ENCODE data around the gene HEXA. TPM values are rescaled to one million over a fixed set of nuclear protein-coding genes. Genes with fewer than 3 reads are reported as not detected.

HEXA gene
- total and polyA plus RNA-seq, 2 of the 8 experiments (the other 6 are each of a cell fraction or from before 2014, with no cell fraction given) = 52.5 to 73.7 TPM

DNA sequence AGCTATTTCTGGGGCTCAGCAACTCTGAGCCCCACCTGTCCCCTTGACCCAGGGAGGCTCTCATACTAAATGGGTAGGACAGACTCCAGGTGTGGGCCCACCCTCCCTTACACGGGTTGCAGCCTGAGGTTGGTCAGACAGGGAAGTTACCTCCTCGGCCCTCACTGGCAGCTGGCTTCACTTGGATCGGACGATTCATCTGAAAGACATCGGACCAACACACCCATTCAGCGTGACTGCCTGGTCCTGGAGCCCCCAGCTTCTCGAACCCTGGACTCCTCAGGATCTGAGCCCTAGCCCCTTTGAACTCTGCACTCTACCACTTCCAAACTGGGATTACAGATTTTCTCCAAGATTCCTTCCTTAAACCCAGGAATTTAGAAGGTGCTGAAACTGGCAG lies 71.2 kb downstream of the HEXA start:
- 76% methylated on average over 7 of the region's 7 CpGs; no CpG with 5 or more reads in 1 of the 2 experiments for WGBS, 2 experiments (ENCODE audit: extremely low coverage in 1 of 2, insufficient coverage in 1 of 2, insufficient read length in 1 of 2, insufficient replicate concordance in 2 of 2, low coverage in 1 of 2, low lambda C conversion rate in 2 of 2, missing lambda C conversion rate in 1 of 2)
- Histone ChIP-seq H2BK20ac (ENCODE audit: low read length) (no peak overlapping the region), H3K27me3 (replicated peaks in 1 of 4; ENCODE audit: control insufficient read depth in 3 of 4, extremely low read depth in 1 of 4, insufficient read depth in 3 of 4, low read length in 3 of 4) (peaks cover 0 to 1% (median 0%) of the 10 kb centered on the region in 4 experiments; a peak in 3 of 7 replicates), H3K4me1 (replicated peaks in 1 of 4; ENCODE audit: control insufficient read depth in 3 of 4, insufficient read depth in 4 of 4, low read length in 3 of 4) (no peaks in the 10 kb centered on the region), H3K79me2 (ENCODE audit: control insufficient read depth in 1 of 2, insufficient read depth in 2 of 2, low read length in 2 of 2) (no peaks in the 10 kb centered on the region), H3K23ac (ENCODE audit: insufficient read length) (no peak overlapping the region), H3K4me3 (ENCODE audit: extremely low read depth in 1 of 4, insufficient read depth in 2 of 4, low read depth in 3 of 4, low read length in 4 of 4) (no peak overlapping the region), H3K36me3 (ENCODE audit: control insufficient read depth in 2 of 4, insufficient read depth in 4 of 4, low read length in 3 of 4) (no peaks in the 10 kb centered on the region), H3K79me1 (ENCODE audit: low read depth, low read length) (no peaks in the 10 kb centered on the region), H4K91ac (replicated peaks; ENCODE audit: insufficient read length, low read length) (no peak overlapping the region), H2BK15ac (ENCODE audit: low read length) (no peak overlapping the region), H4K8ac (ENCODE audit: extremely low read depth, insufficient read depth, low read length) (peak overlapping the region; percentile 39; the same call in 1 of the 2 replicates), H3K9ac (replicated peaks in 1 of 4; ENCODE audit: extremely low read depth in 1 of 4, low read depth in 3 of 4, low read length in 3 of 4) (no peak overlapping the region), H3K23me2 (ENCODE audit: low read depth, low read length) (no peaks in the 10 kb centered on the region), H3K9me3 (ENCODE audit: insufficient read depth in 2 of 2, low read depth in 1 of 2, low read length in 1 of 2) (no peaks in the 10 kb centered on the region), H3K4me2 (ENCODE audit: insufficient read depth in 1 of 2, low read depth in 2 of 2, low read length in 2 of 2) (no peak overlapping the region), H3K27ac (ENCODE audit: low read depth, low read length) (no peak overlapping the region), H2AFZ (ENCODE audit: low read length) (no peak overlapping the region), H4K5ac (ENCODE audit: insufficient read length, low read depth, low read length) (no peak overlapping the region), H2AK5ac (ENCODE audit: low read depth, low read length) (no peak overlapping the region), H3K56ac (replicated peaks; ENCODE audit: insufficient read length, low read depth, low read length) (no peak overlapping the region), H4K20me1 (replicated peaks in 1 of 2; ENCODE audit: control insufficient read depth in 1 of 2, insufficient read depth in 2 of 2, low read length in 2 of 2) (peaks cover 0 to 4% of the 10 kb centered on the region in 2 experiments), H2BK12ac (ENCODE audit: low read depth, low read length) (no peak overlapping the region), H2BK5ac (ENCODE audit: low read depth, low read length) (no peak overlapping the region), H2BK120ac (replicated peaks; ENCODE audit: low read depth, low read length) (no peak overlapping the region), H3K18ac (ENCODE audit: extremely low read depth, low read length) (no peak overlapping the region), H3K14ac (ENCODE audit: insufficient read length) (no peak overlapping the region), H3K4ac (replicated peaks; ENCODE audit: insufficient read length, low read depth, low read length) (no peak overlapping the region)
- DNase-seq (ENCODE audit: low read depth in 1 of 2, low spot score in 2 of 2) (no peak), FAIRE-seq (no peak)
- TF ChIP-seq SIX5 (IDR thresholded peaks at IDR 0.05; ENCODE audit: low read depth, low read length) = no peak
- no peak for TF ChIP-seq MAFK (IDR thresholded peaks at IDR 0.05; ENCODE audit: low read depth, low read length)
- TF ChIP-seq EGR1 (IDR thresholded peaks at IDR 0.05; ENCODE audit: borderline replicate concordance, low read depth, low read length) = no peak
- TF ChIP-seq, protein P1, sequence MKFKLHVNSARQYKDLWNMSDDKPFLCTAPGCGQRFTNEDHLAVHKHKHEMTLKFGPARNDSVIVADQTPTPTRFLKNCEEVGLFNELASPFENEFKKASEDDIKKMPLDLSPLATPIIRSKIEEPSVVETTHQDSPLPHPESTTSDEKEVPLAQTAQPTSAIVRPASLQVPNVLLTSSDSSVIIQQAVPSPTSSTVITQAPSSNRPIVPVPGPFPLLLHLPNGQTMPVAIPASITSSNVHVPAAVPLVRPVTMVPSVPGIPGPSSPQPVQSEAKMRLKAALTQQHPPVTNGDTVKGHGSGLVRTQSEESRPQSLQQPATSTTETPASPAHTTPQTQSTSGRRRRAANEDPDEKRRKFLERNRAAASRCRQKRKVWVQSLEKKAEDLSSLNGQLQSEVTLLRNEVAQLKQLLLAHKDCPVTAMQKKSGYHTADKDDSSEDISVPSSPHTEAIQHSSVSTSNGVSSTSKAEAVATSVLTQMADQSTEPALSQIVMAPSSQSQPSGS (IDR thresholded peaks at IDR 0.05; ENCODE audit: low read length) = no peak
- TF ChIP-seq CBX5 (IDR thresholded peaks at IDR 0.05; ENCODE audit: low read depth, low read length) = no peak
- TF ChIP-seq JUND (IDR thresholded peaks at IDR 0.05; ENCODE audit: low read length) = no peak
- TF ChIP-seq, protein P2, sequence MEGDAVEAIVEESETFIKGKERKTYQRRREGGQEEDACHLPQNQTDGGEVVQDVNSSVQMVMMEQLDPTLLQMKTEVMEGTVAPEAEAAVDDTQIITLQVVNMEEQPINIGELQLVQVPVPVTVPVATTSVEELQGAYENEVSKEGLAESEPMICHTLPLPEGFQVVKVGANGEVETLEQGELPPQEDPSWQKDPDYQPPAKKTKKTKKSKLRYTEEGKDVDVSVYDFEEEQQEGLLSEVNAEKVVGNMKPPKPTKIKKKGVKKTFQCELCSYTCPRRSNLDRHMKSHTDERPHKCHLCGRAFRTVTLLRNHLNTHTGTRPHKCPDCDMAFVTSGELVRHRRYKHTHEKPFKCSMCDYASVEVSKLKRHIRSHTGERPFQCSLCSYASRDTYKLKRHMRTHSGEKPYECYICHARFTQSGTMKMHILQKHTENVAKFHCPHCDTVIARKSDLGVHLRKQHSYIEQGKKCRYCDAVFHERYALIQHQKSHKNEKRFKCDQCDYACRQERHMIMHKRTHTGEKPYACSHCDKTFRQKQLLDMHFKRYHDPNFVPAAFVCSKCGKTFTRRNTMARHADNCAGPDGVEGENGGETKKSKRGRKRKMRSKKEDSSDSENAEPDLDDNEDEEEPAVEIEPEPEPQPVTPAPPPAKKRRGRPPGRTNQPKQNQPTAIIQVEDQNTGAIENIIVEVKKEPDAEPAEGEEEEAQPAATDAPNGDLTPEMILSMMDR (IDR thresholded peaks at IDR 0.05; ENCODE audit: control extremely low read depth in 1 of 3, insufficient read depth in 1 of 3, low read depth in 1 of 3, low read length in 3 of 3) = no peak
- TF ChIP-seq FOSL1 (IDR thresholded peaks at IDR 0.05; ENCODE audit: insufficient read depth, low read depth, low read length) = no peak
- no peak for TF ChIP-seq NRF1 (IDR thresholded peaks at IDR 0.05; ENCODE audit: low read depth, low read length)
- no peak for TF ChIP-seq SP2 (IDR thresholded peaks at IDR 0.05; ENCODE audit: low read length)
- ChIA-PET CTCF (ENCODE audit: partially characterized antibody) (interaction anchor here (0.5 to 2.9 kb wide), 4 partner anchors 8 to 31 kb away, joined by 3 to 19 read pairs (median 8); no protein-coding TSS in a partner anchor), POLR2A (ENCODE audit: partially characterized antibody) (no interaction called here)
